Measurements from ENCODE around the gene PRPF8.

Gene PRPF8

DNA sequence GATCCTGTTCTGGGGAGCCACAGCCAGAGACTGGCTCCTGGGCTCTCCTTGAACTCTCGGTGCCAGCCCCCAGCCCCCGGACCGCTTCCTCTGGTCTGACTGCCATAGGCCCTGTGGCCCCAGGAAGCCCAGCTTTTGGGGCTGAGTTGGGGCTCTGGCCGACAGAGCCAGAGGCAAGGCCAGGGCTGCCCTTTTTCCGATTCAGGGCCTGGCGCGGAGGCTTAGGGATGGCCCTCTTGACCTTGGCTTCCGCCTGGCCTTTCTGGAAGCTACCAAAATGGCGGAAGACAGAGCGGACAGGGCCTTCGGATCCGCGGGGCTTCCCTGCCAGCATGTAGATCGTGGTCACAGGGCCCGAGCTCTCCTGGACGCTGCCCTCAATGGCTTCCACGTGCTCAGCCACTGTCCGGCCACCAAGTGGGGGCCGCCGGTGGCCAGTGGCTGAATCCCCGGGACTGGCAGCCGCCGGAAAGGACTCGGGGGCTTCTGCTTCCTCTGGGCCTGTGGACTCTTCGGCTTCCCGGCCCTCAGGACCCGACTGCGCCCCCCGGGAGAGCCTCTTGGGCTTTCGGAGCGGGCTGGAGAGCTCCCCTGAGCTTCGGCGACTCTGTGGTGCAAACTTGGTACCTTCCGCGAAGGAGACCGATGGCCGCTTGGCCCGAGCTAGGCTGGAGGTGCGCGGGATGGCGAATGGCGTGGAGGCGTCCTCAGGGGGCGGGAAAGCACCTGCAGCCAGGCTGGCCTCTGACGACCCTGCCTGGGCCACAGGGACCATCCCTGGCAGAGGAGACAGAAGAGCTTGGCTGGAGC is 49.6 kb downstream of the PRPF8 start:
- DNase-seq, result no peak
- intact Hi-C loops (cut with DNase I), result no loop called here

DNA sequence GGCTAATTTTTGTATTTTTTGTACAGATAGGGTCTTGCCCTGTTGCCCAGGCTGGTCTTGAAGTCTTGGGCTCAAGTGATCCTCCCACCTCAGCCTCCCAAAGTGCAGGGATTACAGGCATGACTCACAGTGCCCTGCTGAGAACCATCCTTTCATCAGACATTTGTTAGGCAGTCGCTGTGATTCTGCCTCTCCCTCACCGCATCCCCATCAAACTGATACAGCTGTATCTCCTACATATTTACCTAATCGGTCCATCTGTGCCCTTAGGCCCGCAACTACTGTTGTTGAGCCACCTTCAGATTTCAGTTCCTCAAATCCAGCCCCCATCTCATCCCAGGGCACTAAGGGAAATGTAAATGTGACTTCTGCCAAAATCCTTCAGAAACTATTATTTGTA is 54.0 kb downstream of the PRPF8 start:
- DNase-seq, result no peak
- intact Hi-C loops (cut with DNase I), result loop anchor here (1.0 kb wide), 1 partner anchor 56 kb away; no protein-coding TSS in a partner anchor

DNA sequence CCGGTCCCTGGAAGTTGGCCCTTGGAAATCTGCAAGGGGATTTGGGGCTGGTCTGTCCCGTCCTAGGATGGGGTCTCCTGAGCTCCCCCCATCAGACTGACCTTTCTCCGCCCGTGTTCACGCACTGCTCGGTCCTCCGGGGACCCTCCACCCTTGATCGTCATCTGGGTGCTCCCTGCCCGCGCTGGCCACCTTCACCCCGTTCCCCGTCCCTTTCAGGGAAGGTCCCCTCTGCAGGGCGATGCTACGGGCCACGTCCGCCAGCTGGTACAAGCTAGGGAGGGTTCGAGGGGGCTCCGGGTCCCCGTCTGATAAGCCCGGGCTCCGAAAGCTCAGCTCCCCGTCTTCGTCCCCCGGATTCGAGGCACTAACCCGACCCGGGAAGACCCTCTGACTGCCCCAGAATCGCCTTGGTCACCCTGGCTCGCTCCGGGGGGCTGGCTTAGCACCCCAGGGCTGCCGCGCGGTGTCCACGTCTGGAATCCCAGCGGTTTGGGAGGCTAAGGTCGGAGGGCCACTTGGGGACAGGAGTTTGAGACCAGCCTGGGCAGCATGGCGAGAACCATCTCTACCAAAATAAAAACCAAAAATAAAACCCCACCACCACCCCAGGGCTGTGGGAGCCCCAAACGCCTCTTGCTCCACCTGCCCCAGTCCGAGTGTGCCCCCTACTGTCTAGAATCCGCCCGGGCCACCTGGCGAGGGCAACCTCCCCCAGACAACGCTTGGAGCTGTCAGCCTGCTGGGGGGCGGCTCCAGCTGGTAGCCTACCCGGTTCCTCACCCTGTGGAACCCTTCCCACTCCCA is 55.0 kb downstream of the PRPF8 start:
- intact Hi-C loops (cut with DNase I), result loop anchor here (1.0 to 2.0 kb wide), 2 partner anchors 19 to 55 kb away; partner anchors contain the start of gene RILP
- peak in 5 of 10 donors; percentile 23 to 90 (median 51) for DNase-seq

DNA sequence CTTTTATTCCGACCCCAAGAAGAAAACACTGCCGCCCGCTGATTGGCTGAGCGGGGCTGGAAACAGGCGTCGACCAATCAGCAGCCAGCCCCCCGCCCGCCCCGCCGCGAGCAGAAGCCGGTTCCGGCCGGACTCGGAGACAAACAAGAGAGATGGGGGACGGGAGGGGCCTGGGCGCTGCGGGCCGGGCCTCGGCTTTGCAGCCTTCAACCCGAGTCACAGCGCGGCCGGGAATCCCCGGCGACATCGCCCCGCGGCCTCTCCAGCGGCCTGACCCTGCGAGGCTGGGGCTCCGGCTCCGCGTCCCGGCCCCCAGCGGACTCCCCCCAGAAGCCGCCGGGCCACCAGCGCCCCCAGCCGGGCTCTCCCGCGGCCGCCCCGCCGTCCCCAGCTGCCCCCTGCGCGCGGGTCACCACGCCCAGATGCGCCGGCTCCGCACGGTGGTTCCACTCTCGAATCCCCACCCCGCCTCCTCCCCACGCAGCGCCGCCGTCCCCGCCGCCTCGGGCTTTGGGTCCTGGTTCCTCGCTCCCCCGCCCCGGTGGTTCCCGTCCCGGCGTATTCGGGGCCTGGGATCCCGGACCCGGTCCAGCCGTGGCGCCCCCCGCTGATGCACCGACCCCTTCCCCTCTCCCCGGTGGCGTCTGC is 55.7 kb downstream of the PRPF8 start:
- intact Hi-C loops (cut with DNase I), result loop anchor here (2.0 kb wide), 1 partner anchor 20 kb away; the partner anchor contains the start of gene RILP
- DNase-seq, result peak; percentile 94 to 99 (median 96)

DNA sequence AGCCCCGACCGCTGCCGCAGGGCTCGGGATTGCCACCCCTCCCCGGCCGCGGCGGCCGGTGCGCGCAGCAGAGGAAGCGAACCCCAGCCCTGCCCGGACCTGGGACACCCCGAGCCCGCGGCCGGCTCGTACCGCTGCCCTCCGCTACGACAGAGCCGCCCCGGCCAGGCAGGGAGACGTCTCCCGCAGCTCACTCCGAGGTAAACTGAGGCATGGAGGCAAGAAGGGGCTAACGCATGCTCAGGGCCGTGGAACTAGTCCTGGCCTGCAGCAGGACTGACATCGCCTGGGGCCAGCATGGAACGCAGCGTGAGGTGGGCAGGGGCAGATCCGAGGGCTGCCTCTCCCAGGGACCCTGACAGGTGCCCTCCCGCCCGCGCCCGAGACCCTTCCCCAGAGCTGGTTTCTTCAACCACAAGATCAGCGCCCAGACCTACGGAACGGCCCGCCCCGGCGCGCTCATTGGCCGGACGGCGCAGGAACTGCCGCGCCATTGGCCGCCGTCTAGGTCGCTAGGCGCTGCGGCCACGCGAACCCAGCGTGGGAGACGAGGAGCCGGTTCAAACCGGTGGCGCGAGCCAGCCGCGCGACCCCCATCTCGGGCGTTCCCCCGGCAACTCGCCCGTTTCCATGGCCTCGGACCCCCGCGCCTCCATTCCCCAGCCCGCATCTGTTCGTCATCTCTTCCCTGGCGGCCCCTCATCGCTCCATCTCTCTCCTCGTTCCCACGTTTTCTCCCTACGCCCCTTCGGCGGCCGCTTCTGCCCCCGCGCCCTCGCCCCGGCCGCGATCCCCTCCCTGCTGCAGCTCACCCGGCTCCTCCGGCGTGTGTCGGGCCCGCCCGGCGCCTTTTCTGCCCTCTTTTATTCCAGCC is 56.4 kb downstream of the PRPF8 start, which contains the start of gene SLC43A2:
Gene SLC43A2, minus strand, starts transcription at position 853 of the 874 bp plus-strand sequence. CDS start 960 bp downstream, outside the sequence.
- intact Hi-C loops (cut with DNase I), result loop anchor here (2.0 kb wide), 1 partner anchor 21 kb away; the partner anchor contains the start of gene RILP
- peak; percentile 80 to 98 (median 88) for DNase-seq

DNA sequence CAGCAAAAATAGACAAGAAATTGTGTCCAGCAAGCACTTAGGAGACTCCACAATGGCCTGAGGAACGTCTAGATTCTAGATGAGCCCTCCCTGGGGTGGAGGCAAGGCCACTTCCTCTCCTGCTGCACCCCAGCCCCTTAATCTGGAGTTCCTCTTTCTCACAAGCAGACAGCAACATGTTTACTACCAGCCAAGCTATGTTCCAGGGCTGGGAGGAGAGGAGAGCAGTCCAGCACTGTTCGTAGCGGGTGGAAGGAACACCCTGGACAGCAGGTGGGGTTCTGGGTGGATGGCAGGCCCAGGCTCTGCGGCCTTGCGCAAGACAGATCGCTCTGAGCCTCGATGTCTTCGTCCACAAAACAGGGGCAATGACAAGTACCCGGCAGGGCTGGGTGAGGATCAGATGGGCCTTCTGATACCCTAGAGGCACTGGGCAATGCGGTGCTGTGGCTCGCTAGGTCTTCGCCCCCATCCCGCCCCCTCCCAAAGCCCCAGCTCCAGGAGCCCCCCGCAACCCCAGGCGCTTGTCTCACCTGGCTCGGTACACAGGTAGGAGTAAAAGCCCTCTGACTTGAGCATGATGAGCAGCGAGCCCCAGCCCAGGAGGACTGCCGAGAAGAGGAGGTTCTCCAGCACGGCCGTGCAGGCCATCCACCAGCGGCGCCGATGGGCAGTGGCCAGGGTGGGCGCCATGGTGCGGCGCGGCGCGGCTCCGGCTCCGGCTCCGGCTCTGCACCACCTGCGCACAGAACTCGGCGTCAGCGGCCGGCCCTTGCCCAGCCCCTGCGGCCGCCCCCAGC is 57.3 kb downstream of the PRPF8 start:
- intact Hi-C loops (cut with DNase I), result no loop called here
- peak in 2 of 10 donors; percentile 44 to 90 for DNase-seq

DNA sequence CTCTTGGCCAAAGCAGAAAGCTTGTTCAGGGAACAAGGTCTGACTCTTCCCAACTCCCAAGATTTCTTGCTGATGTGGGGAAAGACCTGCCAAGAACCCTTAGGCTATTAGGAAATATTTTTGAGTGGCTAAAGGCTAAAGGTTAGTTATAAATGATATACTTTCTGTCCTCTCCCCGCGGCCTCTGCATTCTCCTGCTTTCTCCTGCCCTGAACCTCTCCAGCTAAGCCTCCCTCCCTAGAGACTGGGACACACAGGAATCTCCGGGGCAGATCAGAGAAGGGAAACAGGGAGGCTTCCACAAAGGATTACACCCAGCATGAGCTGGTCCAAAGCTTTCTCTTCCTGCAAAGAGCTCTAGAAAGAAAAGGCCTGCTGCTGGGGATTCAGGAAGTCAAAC is 58.3 kb downstream of the PRPF8 start:
- intact Hi-C loops (cut with DNase I), result no loop called here
- no peak for DNase-seq

DNA sequence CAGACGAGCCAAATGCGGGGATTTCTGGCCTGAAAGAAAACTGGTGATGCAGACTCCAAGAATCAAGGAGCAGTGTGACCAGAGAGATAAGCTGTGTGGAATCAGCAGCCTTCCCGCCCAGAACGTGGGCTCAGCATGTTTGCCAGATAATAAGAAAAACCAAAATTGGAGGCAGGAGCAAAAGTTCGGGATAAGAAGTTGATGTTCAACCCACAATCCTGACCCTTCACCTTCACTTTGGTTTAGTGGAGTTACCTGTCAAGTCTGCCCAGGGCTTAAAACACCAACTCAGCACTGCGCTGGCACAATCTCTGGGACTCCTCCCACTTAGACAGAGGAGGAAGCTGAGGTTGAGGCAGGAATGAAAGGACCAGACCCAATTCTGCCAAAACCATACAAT is 59.1 kb downstream of the PRPF8 start:
- intact Hi-C loops (cut with DNase I), result no loop called here
- DNase-seq, result no peak

DNA sequence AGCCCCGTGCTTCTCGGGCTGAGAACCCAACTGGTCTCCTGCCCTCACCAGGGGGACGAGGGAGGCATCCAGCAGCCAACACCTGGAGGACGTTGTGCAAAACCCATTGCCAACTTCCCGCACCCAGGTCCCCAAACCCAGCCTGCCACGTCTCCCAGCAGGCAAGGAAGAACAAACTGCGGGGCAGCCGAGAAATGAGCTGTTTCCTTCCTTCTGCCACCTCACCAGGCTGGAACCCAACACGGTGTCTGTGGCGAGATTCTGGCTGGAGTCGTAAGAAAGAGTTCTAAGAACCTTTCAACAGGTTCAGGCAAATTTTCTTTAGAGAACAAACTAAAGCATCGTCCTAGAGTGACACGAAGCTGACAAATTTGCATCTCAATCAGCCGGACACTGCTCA is 59.6 kb downstream of the PRPF8 start:
- DNase-seq, result no peak
- intact Hi-C loops (cut with DNase I), result no loop called here

DNA sequence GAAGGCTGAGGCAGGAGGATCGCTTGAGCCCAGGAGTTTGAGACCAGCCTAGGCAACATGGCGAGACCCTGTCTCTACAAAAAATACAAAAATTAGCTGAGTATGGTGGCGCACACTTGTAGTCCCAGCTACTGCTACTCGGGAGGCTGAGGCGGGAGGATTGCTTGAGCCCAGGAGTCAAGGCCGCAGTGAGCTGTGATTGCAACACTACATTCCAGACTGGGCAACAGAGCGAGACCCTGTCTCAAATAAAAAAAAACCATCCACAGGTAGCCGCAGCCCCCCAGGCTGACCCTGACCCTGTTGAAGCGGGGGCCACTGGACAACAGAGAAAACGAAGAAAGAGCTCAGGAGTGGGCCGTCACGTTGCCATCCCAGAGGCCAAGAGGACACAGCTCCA is 60.0 kb downstream of the PRPF8 start:
- intact Hi-C loops (cut with DNase I), result no loop called here
- no peak for DNase-seq

DNA sequence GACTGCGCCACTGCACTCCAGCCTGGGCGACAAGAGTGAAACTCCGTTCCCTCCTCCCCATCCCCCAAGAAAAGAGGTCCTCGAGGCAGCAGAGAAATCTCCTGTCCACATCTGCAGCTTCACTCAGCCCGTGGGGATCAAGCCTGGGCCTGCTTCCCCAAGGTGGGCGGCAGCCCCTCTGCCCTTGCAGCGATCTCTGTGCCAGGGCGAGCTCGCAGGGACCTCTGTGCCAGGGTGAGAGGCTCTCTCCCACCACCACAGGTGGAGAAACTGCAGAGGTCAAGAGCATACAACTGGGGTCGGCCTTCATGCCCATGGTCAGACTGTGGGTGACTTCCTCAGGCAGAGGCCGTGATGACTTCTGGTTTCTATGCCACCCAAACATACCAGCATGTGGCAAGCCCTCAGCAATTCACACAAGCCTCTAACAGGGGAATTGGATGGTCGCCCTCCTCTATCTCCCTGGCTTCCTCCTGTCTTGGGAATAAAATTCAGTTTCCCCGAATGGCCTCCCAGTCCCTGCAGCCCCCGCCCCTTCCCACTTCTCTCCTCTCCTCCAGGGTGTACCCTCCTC is 61.5 kb downstream of the PRPF8 start:
- DNase-seq, result no peak
- intact Hi-C loops (cut with DNase I), result no loop called here

DNA sequence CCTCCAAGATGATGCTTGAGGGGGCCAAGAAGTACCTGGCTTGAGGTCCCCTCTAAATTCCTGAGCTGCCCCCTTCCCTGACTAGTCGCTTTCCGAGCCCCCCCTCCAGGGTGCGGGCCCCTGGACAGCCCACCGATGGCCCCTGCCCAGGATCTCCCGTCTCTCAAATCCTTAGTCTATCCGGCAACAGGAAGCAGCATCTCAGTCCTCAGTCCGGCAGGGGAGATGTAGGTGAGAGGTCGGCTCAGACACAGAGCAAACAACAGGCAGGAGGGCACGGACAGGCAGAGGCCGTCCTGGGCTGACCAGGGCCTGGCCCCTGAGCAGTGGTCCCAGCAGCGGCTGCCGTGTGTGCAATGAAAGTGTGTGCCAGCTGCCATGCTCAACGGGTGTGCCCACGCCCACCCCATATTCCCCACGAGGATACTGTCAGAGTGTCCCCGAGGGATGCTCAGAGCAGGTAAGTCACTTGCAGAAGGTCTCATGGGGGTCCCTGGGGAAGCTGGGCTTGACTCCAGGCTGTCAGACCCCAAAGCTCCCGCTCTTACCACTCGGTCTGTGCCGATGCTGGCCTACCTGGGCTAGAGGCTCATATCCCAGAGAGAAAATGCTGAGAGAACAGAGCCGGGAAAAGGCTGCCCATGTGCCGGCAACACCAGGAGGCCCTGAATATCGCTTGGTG is 63.3 kb downstream of the PRPF8 start:
- intact Hi-C loops (cut with DNase I), result no loop called here
- DNase-seq, result no peak

DNA sequence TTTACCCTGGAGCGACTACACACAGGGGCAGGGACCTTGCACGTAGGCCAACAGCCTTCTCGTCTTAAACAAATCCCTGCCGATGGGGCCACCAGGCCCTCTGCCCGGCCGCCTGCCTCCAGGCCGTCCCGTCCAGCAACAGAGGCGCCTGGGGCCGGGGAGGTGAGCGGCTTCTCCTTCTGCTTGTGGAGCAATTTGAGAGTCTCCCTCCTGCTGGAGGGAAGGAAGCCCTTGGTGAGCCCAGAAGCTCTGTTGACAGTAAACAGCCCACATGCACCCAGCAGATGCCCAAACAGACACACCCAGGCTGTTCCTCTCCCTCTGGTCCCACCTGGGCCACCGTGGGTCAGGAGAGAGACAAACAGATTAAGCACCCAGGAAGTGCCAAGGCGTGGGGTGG is 64.2 kb downstream of the PRPF8 start:
- intact Hi-C loops (cut with DNase I), result no loop called here
- DNase-seq, result no peak

DNA sequence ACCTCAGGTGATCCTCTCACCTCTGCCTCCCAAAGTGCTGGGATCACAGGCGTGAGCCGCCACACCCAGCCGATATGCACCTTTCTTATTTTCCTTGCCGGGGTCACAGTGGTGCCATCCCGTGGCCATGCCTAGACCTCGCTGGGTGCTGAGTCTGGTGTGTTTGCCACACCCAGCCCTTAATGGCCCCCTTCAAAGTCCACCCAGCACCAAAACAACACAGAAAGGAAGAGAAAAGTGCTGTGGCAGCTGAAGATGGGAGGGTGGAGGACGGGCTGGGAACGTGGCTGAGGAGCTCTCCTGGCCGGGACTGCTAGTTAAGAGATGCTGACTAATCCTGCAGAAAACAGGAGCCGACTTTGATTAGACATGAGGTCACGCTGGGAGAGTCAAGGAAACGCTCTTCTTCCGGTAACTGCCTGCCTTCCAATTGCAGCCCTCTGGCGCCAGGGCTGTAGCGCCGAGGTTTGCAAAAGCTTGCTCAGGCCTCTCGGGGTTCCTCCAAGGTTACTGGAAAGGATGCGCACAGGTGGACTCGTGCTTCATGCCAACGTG is 67.0 kb downstream of the PRPF8 start:
- intact Hi-C loops (cut with DNase I), result no loop called here
- DNase-seq, result no peak

DNA sequence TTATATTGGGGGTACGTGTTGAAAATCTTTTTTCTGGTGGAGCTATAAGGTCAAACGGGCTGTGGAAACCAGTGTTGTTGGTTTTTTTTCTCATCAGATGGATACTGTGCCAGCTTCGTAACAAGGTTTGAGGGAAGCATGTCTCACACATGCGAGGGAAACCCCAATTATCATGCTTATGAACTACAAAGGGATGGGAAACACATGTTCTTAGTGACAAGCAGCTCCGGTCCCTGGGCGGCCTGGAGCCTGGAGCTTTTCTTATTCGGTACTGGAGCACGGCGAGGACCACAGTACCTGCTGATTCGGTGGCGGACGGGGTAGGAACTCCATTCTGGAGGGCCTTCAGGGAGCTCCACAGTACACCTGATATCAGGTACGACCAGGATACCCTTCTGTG is 68.6 kb downstream of the PRPF8 start:
- no peak for DNase-seq
- intact Hi-C loops (cut with DNase I), result no loop called here

DNA sequence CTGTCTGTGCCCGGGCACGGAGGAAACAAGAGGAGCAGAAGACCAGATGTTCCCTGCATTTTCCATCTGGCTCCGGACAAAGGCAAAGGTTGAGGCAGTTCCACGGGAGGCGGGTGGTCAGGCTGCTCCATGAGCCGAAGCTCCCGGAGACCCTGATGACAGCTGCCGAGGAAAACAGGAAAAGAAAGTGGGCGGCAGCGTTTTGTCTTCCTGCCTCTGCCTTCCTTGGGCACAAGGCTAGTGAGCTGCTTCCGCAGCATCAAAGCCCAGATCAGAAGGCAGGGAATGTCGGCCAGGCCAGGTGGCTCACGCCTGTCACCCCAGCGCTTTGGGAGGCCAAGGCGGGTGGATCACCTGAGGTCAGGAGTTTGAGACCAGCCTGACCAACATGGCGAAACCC is 72.3 kb downstream of the PRPF8 start:
- intact Hi-C loops (cut with DNase I), result no loop called here
- DNase-seq, result no peak

DNA sequence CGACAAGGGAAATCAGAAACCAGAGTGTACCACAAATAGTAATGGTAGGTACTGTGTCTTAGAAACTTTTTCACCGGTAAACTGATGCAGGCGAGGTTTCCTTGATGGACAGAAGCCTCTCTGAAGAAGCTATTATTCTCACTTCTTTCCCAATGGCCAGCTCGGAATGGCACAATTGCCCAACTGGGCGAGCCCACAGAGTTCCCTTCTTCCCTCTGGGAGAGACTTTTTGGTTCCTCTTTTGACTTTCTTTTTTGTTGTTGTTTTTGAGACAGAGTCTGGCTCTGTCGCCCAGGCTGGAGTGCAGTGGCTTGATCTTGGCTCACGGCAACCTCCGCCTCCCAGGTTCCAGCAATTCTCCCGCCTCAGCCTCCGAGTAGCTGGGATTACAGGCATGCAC is 73.0 kb downstream of the PRPF8 start:
- no peak for DNase-seq
- intact Hi-C loops (cut with DNase I), result no loop called here

DNA sequence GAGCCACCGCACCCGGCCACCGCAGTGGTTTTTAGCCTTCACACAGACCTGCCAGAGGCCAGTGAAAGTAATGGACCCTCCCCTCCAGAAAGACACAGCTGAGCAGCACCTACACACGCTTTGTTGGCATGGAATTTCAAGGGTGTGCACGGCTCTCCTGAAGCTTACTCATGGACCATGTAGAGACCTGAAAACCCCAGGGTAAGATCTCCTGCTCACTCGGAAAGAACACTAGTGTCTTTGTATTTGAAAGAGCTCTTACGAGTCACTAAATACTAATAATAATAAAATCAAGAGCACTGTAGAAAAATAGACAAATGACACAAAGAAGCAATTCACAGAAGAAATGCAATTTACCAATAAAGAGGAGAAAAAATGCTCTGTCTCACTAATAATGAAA is 76.0 kb downstream of the PRPF8 start:
- no peak for DNase-seq
- intact Hi-C loops (cut with DNase I), result no loop called here

Measured in posterior cingulate gyrus (tissue), 11 donors.